Parathyroid adenoma (tissue), 2 donors: ENCODE results near the gene IWS1.

Source experiments
- H2AFZ ChIP-seq: fragments of 300-600 bp; sonication (generic); one replicate; pipeline ENCODE4 v1.7.0; 2017; ENCODE audit warnings: antibody characterized with exemption, mild to moderate bottlenecking
- H3K27ac ChIP-seq: fragments of 300-600 bp; sonication (generic); one replicate; pipeline ENCODE4 v1.7.0; 2017
- H3K27me3 ChIP-seq: fragments of 300-600 bp; sonication (generic); one replicate; pipeline ENCODE4 v1.7.0; 2017; ENCODE audit warnings: low read length; ENCODE audit not compliant: control insufficient read depth, insufficient read depth
- H3K36me3 ChIP-seq: fragments of 300-600 bp; sonication (generic); one replicate; pipeline ENCODE4 v1.7.0; 2017; ENCODE audit warnings: low read length; ENCODE audit not compliant: control insufficient read depth, insufficient read depth
- H3K4me1 ChIP-seq: fragments of 300-600 bp; sonication (generic); one replicate; pipeline ENCODE4 v1.7.0; 2017; ENCODE audit warnings: control low read depth
- H3K4me2 ChIP-seq: fragments of 300-600 bp; sonication (generic); one replicate; pipeline ENCODE4 v1.7.0; 2017; ENCODE audit warnings: low read length
- H3K4me3 ChIP-seq: fragments of 300-600 bp; sonication (generic); one replicate; pipeline ENCODE4 v1.7.0; 2017; ENCODE audit warnings: low read depth, low read length
- H3K79me2 ChIP-seq: fragments of 300-600 bp; sonication (generic); one replicate; pipeline ENCODE4 v1.7.0; 2017; ENCODE audit warnings: control low read depth
- H3K9ac ChIP-seq: fragments of 300-600 bp; sonication (generic); one replicate; pipeline ENCODE4 v1.7.0; 2017; ENCODE audit warnings: mild to moderate bottlenecking
- H3K9me3 ChIP-seq: fragments of 300-600 bp; sonication (generic); one replicate; pipeline ENCODE4 v1.7.0; 2017; ENCODE audit warnings: low read length; ENCODE audit not compliant: control insufficient read depth
- TF ChIP-seq, protein P1 (sequence below): fragments of 300-600 bp; sonication (generic); IDR thresholded peaks from one replicate; pipeline ENCODE4 v1.7.0; 2017; ENCODE audit warnings: antibody characterized with exemption, mild to moderate bottlenecking
- donor health status: primary hyperparathyroidism.

The IWS1 gene

DNA sequence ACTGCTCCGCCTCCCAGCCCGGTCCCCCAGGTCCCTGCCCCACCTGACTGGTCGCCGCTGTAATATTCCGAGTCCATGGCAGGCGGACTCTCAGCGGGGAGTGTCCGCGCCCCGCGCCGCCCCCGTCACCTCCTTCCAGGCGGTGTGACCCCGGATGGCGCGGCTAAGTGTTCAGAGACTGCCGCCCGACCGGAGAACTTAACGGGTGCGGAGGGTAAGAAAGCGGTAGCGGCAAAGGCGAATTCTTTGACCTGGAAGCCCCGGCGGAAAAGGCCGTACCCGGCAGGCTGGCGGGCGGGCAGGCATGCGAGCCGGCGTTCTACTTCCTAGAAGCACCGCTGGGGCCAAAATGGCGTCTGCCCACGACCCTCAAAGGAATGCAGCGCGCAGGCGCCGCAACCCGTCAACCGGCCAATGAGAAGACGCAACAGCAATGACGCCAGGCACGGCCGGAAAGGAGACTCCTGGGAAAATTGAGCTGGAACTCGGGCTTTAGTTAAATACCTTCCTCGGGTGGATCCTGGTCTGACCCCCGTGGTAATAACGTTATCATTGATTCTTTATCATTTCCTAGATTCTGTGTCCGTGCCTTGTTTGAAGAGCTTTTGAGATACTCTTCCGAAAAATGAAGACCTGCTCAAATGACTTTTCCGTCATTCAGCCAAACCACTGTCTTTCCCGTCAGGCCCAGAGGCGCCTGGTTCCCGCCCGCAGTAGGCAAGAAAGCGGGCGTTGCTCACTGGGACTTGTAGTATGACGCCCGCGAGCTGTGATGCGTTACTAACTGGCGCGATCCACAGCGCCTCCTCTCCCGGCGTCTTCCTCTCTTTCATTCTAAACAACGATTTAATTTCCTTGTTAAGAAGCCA, at the start of gene IWS1:
TSS of gene IWS1 (minus strand) at position 358 of the 869 bp plus-strand sequence. CDS start at position 77, 281 bp downstream.
- Histone ChIP-seq H3K9ac (peak within 1 kb of the TSS; percentile 63), H3K27me3 (no peaks in the 10 kb centered on the region), H3K79me2 (peaks cover 23% of the 10 kb centered on the region), H2AFZ (peak within 1 kb of the TSS; percentile 84), H3K4me3 (peak within 1 kb of the TSS; percentile 89), H3K4me2 (peak within 1 kb of the TSS; percentile 65), H3K4me1 (peaks cover 8% of the 10 kb centered on the region), H3K27ac (peak within 1 kb of the TSS; percentile 95), H3K9me3 (no peaks in the 10 kb centered on the region), H3K36me3 (no peaks in the 10 kb centered on the region)
- TF ChIP-seq, protein P1, sequence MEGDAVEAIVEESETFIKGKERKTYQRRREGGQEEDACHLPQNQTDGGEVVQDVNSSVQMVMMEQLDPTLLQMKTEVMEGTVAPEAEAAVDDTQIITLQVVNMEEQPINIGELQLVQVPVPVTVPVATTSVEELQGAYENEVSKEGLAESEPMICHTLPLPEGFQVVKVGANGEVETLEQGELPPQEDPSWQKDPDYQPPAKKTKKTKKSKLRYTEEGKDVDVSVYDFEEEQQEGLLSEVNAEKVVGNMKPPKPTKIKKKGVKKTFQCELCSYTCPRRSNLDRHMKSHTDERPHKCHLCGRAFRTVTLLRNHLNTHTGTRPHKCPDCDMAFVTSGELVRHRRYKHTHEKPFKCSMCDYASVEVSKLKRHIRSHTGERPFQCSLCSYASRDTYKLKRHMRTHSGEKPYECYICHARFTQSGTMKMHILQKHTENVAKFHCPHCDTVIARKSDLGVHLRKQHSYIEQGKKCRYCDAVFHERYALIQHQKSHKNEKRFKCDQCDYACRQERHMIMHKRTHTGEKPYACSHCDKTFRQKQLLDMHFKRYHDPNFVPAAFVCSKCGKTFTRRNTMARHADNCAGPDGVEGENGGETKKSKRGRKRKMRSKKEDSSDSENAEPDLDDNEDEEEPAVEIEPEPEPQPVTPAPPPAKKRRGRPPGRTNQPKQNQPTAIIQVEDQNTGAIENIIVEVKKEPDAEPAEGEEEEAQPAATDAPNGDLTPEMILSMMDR: peak; percentile 21

DNA sequence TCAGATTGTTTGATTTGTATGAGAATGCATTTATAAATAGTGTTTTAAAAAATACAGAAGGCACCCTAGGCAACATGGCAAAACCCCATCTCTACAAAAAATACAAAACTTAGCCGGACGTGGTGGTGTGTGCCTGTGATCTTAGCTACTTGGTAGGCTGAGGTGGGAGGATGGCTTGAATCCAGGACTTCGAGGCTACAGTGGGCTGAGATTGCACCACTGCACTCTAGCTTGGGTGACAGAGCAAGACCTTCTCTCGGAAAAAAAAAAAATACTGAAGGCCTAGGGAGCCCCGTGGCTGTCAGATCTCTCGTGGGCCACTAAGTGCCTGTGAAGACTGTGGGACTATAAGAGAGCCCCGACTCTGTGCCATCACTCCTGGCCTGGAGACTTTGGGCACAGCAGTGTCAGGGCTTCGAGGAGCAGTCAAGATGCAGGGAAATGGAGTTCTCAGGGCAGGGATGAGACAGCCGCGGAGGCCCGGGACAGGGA, 49.7 kb upstream of the IWS1 start:
- Histone ChIP-seq H3K36me3 (no peaks in the 10 kb centered on the region), H3K9me3 (no peaks in the 10 kb centered on the region), H2AFZ (no peak overlapping the region), H3K27me3 (no peaks in the 10 kb centered on the region), H3K27ac (no peak overlapping the region), H3K79me2 (no peaks in the 10 kb centered on the region), H3K9ac (no peak overlapping the region), H3K4me3 (no peak overlapping the region), H3K4me1 (no peaks in the 10 kb centered on the region), H3K4me2 (no peak overlapping the region)
- TF ChIP-seq, protein P1: no peak

DNA sequence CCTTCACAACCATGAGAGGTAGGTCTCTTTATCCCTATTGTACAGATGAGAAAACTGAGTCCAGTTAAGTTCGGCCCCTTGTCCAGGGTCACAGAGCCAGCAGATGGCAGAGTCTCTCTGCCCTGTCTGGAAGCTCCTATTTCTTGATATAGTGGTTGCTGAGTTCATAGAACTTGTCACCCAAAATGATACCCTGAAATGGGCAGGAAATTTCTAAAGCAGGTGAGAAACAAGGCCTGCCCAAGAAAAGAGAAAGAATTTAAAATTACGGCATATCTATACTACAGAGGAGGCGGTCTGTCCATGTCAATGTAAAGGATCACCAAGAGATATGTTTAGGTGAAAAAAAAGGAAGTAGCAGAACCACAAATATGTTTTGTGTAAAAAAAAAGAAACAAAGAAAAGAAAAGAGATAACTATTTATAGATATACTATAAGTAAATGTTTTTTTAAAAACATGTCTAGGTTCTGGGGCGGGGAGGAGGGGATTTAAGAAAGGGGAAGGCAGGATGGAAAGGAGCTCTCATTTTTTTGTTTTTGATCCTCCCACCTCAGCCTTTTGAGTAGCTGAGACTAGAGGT, 49.0 kb upstream of the IWS1 start:
- no peaks in the 10 kb centered on the region for H3K4me1 ChIP-seq
- no peak overlapping the region for H2AFZ ChIP-seq
- no peak overlapping the region for H3K4me2 ChIP-seq
- H3K27ac ChIP-seq: no peak overlapping the region
- no peaks in the 10 kb centered on the region for H3K36me3 ChIP-seq
- no peaks in the 10 kb centered on the region for H3K9me3 ChIP-seq
- no peak overlapping the region for H3K9ac ChIP-seq
- no peak overlapping the region for H3K4me3 ChIP-seq
- TF ChIP-seq, protein P1: no peak
- H3K79me2 ChIP-seq: no peaks in the 10 kb centered on the region
- H3K27me3 ChIP-seq: no peaks in the 10 kb centered on the region

DNA sequence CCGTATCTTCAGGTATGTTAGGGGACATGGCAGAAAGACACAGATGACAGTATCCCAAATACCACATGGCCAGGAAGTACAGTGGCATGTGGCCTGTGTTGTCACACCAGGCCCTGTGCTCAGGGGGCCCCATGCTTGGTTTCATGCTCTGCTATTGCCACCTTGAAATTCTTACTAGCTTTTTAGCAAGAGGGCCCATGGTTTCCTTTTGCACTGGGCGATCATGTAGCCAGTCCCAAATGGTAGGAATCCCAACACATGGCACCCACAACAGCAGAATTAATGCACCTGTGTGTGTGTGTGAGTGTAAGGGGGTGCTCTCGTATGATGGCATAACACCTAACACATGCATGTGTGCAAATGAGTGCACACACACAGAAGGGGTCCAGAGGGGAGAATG, 48.4 kb upstream of the IWS1 start:
- no peaks in the 10 kb centered on the region for H3K4me1 ChIP-seq
- no peak overlapping the region for H2AFZ ChIP-seq
- no peaks in the 10 kb centered on the region for H3K9me3 ChIP-seq
- no peak overlapping the region for H3K9ac ChIP-seq
- H3K27me3 ChIP-seq: no peaks in the 10 kb centered on the region
- H3K4me3 ChIP-seq: no peak overlapping the region
- H3K4me2 ChIP-seq: no peak overlapping the region
- no peaks in the 10 kb centered on the region for H3K36me3 ChIP-seq
- TF ChIP-seq, protein P1: no peak
- H3K79me2 ChIP-seq: no peaks in the 10 kb centered on the region
- no peak overlapping the region for H3K27ac ChIP-seq
